Smooth muscle cell (in vitro differentiated cells): ENCODE data around the gene ARAP1. TPM values are rescaled to one million over a fixed set of nuclear protein-coding genes. Genes with fewer than 3 reads are reported as not detected.

ENCODE experiments used
- DNase-seq: peaks from one replicate; lab custom pipeline; 2025; ENCODE audit not compliant: unreplicated experiment; lab: John Stamatoyannopoulos, UW
- H2AFZ ChIP-seq: fragments of 200-600 bp; sonication (generic); 2 replicates; pipeline ENCODE4 v1.6.0; 2016; ENCODE audit warnings: antibody characterized with exemption, low read depth, mild to moderate bottlenecking
- H3F3A ChIP-seq: fragments of 200-600 bp; sonication (generic); 2 replicates; pipeline ENCODE4 v1.6.0; 2017; ENCODE audit warnings: antibody characterized with exemption, low read depth
- H3K27ac ChIP-seq: fragments of 200-600 bp; sonication (generic); 2 replicates; pipeline ENCODE4 v1.5.1; 2016; ENCODE audit warnings: low read depth, mild to moderate bottlenecking
- H3K27me3 ChIP-seq: fragments of 200-600 bp; sonication (generic); 2 replicates; pipeline ENCODE4 v1.6.1; 2016; ENCODE audit warnings: low read depth, mild to moderate bottlenecking
- H3K36me3 ChIP-seq: fragments of 200-600 bp; sonication (generic); 2 replicates; pipeline ENCODE4 v1.5.1; 2016; ENCODE audit warnings: low read depth
- H3K4me1 ChIP-seq: fragments of 200-600 bp; sonication (generic); 2 replicates; pipeline ENCODE4 v1.5.1; 2016; ENCODE audit warnings: low read depth
- H3K4me2 ChIP-seq: fragments of 200-600 bp; sonication (generic); 2 replicates; pipeline ENCODE4 v1.6.0; 2016; ENCODE audit warnings: mild to moderate bottlenecking
- H3K4me3 ChIP-seq: fragments of 200-600 bp; sonication (generic); 2 replicates; pipeline ENCODE4 v1.5.1; 2016; ENCODE audit warnings: mild to moderate bottlenecking
- H3K79me2 ChIP-seq: fragments of 200-600 bp; sonication (generic); 2 replicates; pipeline ENCODE4 v1.6.0; 2016; ENCODE audit warnings: low read depth, mild to moderate bottlenecking
- H3K9ac ChIP-seq: fragments of 200-600 bp; sonication (generic); 2 replicates; pipeline ENCODE4 v1.6.0; 2016; ENCODE audit warnings: low read depth
- H3K9me3 ChIP-seq: fragments of 200-600 bp; sonication (generic); replicated peaks from 2 replicates; pipeline ENCODE4 v1.5.1; 2016; ENCODE audit warnings: low read depth
- H4K20me1 ChIP-seq: fragments of 200-600 bp; sonication (generic); 2 replicates; pipeline ENCODE4 v1.6.0; 2016; ENCODE audit warnings: low read depth
- WGBS: methylation state at CpG from one replicate; pipeline ENCODE4 v1.1.7; 2016; ENCODE audit warnings: low lambda C conversion rate; 5-methylcytosine and 5-hydroxymethylcytosine counted together
- polyA plus RNA-seq: library from polyadenylated mRNA; unstranded; fragments of >200 nt; fragmentation: Nextera tagmentation; extraction: Ambion mirVana; gene quantifications from 2 replicates; pipeline ENCODE4 v1.2.1, GENCODE V29; 2016
- total RNA-seq: library from RNA; depleted of rRNA; stranded (reverse); fragments of >200 nt; gene quantifications from 2 replicates; pipeline ENCODE4 v1.2.3, GENCODE V29; 2014
- TF ChIP-seq, protein P1 (sequence below): fragments of 200-600 bp; sonication (generic); IDR thresholded peaks from 2 replicates; pipeline ENCODE4 v1.5.1; 2017; ENCODE audit warnings: borderline replicate concordance, mild to moderate bottlenecking, antibody characterized with exemption; ENCODE audit not compliant: insufficient read depth, poor library complexity, severe bottlenecking

Gene ARAP1
- total and polyA plus RNA-seq, 2 experiments from 2014 or later = 45.2 to 45.6 TPM

DNA sequence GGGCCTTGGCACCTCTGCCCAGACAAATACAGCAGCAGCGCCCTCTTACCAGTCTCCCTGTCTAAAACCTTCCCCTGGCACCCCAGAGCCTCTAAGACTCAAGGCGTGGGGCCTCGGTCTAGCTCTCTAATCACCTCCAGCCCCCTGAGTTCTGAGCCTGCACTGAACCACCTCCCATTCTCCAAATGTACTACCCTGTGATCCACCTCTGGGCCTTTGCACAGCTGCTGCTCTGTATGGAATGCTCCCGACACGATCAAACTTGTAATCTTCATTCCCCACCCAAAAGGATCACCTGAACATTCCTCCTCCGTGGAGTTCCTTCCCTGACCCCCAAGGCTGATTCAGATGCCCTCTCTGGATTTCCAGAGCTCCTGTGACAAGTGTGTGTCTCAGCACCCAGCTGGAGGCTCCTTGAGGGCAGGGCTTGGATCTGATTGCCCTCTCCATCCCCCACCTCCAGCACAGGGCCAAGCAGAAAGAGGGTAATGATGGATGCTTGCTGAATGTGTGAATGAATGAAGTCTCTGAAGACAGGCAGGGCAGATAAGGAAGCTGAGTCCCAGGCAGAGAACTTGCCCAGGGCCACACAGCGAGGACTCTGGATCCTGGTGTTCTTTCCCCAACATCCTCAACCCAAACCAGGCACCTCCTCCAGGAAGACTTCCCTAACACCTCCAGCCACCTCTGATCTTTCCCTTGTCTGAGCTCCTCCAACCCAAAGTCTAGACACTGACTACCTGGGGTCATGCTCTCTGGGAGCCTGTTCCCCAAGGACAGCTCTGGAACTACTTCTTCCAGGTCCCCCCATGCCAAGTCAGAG lies 23.3 kb upstream of the ARAP1 start:
- Histone ChIP-seq H3K27me3 (no peaks in the 10 kb centered on the region), H3K4me3 (no peak overlapping the region), H3K27ac (peak overlapping the region; percentile 97), H3K9me3 (no peaks in the 10 kb centered on the region), H3K36me3 (no peaks in the 10 kb centered on the region), H2AFZ (no peak overlapping the region), H3K4me2 (no peak overlapping the region), H4K20me1 (peaks cover 9% of the 10 kb centered on the region), H3K9ac (no peak overlapping the region), H3K4me1 (peaks cover 19% of the 10 kb centered on the region), H3K79me2 (peaks cover 9% of the 10 kb centered on the region), H3F3A (peaks cover 18% of the 10 kb centered on the region)
- no peak for DNase-seq
- TF ChIP-seq, protein P1, sequence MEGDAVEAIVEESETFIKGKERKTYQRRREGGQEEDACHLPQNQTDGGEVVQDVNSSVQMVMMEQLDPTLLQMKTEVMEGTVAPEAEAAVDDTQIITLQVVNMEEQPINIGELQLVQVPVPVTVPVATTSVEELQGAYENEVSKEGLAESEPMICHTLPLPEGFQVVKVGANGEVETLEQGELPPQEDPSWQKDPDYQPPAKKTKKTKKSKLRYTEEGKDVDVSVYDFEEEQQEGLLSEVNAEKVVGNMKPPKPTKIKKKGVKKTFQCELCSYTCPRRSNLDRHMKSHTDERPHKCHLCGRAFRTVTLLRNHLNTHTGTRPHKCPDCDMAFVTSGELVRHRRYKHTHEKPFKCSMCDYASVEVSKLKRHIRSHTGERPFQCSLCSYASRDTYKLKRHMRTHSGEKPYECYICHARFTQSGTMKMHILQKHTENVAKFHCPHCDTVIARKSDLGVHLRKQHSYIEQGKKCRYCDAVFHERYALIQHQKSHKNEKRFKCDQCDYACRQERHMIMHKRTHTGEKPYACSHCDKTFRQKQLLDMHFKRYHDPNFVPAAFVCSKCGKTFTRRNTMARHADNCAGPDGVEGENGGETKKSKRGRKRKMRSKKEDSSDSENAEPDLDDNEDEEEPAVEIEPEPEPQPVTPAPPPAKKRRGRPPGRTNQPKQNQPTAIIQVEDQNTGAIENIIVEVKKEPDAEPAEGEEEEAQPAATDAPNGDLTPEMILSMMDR = no peak
- WGBS = 91% methylated on average over 7 of the region's 7 CpGs

DNA sequence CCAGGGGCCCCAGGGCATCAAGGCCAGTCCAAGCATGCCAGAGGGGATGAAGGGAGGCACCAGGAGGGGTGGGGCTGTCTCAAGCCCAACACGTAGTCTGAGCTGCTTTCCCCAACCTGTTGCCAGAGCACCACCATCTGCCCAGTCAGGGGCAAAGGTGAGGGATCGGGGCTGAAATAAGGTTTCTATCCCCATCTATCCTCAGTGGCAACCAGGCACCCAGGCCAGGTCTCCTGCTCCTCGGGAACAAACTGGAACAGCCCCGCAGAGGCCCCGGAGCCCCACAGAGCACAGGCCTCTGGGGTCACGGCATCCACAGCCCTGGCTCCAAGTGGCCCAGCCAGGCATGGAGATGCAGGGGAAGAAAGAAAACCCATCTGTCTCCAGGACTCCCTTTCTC lies 22.3 kb upstream of the ARAP1 start:
- peak overlapping the region; percentile 47 for H3K9ac ChIP-seq
- H3K27me3 ChIP-seq = no peaks in the 10 kb centered on the region
- no peaks in the 10 kb centered on the region for H3K36me3 ChIP-seq
- H3K27ac ChIP-seq = peak overlapping the region; percentile 97
- peaks cover 17% of the 10 kb centered on the region for H3K79me2 ChIP-seq
- WGBS = 86% methylated on average over 6 of the region's 6 CpGs
- no peak for DNase-seq
- peaks cover 18% of the 10 kb centered on the region for H3F3A ChIP-seq
- H2AFZ ChIP-seq = no peak overlapping the region
- TF ChIP-seq, protein P1 = no peak
- peaks cover 19% of the 10 kb centered on the region for H3K4me1 ChIP-seq
- no peaks in the 10 kb centered on the region for H3K9me3 ChIP-seq
- H4K20me1 ChIP-seq = peaks cover 9% of the 10 kb centered on the region
- no peak overlapping the region for H3K4me2 ChIP-seq
- H3K4me3 ChIP-seq = no peak overlapping the region

GRCh38 chr11:72773696-72774095 lies 21.5 kb upstream of the ARAP1 start:
- Histone ChIP-seq H2AFZ (no peak overlapping the region), H3F3A (peaks cover 18% of the 10 kb centered on the region), H3K4me3 (no peak overlapping the region), H4K20me1 (peaks cover 14% of the 10 kb centered on the region), H3K9ac (peak overlapping the region; percentile 47), H3K4me2 (peak overlapping the region; percentile 4), H3K79me2 (peaks cover 21% of the 10 kb centered on the region), H3K36me3 (no peaks in the 10 kb centered on the region), H3K27me3 (no peaks in the 10 kb centered on the region), H3K9me3 (no peaks in the 10 kb centered on the region), H3K4me1 (peaks cover 19% of the 10 kb centered on the region), H3K27ac (peak overlapping the region; percentile 97)
- WGBS = 15% methylated on average over 6 of the region's 6 CpGs
- TF ChIP-seq, protein P1 = no peak
- no peak for DNase-seq

DNA sequence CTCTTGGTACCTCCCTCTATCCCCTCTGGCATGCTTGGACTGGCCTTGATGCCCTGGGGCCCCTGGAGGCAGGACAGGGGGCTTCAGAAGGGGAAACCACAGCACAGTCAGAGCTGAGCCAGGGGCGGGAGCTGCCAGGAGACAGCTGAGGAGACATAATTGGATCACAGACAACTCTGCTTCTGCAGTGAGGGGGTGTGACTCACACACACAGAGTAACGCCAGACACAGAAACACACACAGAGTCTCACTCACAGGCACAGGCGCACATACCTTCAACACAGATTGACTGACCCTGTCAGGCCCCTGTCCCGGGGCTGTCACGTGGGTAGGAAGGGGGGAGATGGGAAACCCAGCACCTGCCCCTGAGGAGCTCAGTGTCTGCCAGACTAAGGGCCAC lies 21.1 kb upstream of the ARAP1 start:
- Histone ChIP-seq H3F3A (peaks cover 18% of the 10 kb centered on the region), H3K9me3 (no peaks in the 10 kb centered on the region), H4K20me1 (peaks cover 18% of the 10 kb centered on the region), H3K9ac (peak overlapping the region; percentile 48), H3K79me2 (peaks cover 21% of the 10 kb centered on the region), H3K27me3 (no peaks in the 10 kb centered on the region), H3K36me3 (no peaks in the 10 kb centered on the region), H3K4me2 (peak overlapping the region; percentile 49), H2AFZ (no peak overlapping the region), H3K27ac (peak overlapping the region; percentile 97), H3K4me1 (peaks cover 19% of the 10 kb centered on the region), H3K4me3 (no peak overlapping the region)
- DNase-seq = peak; percentile 49
- WGBS = 4% methylated on average over 4 of the region's 5 CpGs
- TF ChIP-seq, protein P1 = no peak
